ENCODE results near the gene MIGA2. TPM values are rescaled to one million over a fixed set of nuclear protein-coding genes. Genes with fewer than 3 reads are reported as not detected.
A peak's percentile ranks its signal among the peaks of the same experiment; 100 is the strongest.

MIGA2 gene
- polyA plus RNA-seq, 4 donors: 13.2 to 33.5 (median 17.5) TPM

GRCh38 chr9:129095170-129095667, 58.8 kb downstream of the MIGA2 start:
- no peak for DNase-seq (ENCODE audit: low read depth in 4 of 4, low spot score in 3 of 4)

GRCh38 chr9:129095908-129096307, 59.5 kb downstream of the MIGA2 start:
- no peak for DNase-seq (ENCODE audit: low read depth in 4 of 4, low spot score in 3 of 4)

DNA sequence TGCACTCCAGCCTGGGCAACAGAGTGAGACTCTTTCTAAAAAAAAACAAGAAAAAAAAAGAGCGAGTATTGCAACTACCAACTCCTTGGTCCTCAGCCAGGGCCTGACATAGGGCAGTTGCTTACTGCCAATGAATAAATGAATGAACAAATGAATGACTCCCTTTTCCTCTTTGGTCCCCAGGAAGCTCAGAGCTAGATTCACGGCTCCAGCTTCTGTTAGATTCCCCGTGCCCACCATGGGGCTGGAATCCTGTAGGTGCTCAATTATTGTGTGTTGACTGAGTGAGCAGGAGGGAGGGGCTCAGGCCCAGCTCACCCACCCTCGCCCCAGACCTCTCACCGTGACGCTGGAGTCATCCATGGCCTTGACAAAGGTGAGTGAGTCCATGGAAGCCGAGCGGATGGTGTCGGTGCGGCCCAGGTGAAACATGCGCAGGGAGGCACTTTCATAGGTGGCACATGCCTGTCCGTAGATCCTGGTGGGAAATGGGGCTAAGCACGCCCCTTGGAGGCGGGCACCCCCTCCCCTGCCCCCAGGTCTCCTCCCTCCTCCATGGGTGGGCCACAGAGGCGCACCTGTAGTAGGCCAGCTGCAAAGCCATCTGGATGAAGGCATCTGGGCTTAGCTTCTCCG, 61.4 kb downstream of the MIGA2 start:
- DNase-seq (ENCODE audit: low read depth in 4 of 4, low spot score in 3 of 4): no peak

DNA sequence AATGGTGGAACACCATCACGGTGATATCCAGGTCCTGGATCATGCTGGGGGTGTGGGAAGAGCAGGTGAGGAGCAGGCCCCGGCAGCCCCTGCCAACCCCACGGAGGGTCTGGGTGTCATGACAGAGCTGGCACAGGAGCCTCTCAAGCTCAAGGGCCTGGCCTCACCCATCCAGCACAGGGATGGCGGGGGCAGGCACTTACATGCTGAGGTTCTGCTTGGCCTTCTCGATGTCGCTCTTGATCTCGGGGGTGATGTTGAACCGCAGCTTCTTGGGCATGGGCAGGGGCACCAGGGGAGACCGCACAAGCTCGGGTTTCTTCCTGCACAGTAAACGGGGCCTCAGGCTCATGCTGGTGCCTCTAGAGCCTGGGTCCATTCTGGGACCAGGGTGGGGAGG, 61.9 kb downstream of the MIGA2 start:
- no peak for DNase-seq (ENCODE audit: low read depth in 4 of 4, low spot score in 3 of 4)

DNA sequence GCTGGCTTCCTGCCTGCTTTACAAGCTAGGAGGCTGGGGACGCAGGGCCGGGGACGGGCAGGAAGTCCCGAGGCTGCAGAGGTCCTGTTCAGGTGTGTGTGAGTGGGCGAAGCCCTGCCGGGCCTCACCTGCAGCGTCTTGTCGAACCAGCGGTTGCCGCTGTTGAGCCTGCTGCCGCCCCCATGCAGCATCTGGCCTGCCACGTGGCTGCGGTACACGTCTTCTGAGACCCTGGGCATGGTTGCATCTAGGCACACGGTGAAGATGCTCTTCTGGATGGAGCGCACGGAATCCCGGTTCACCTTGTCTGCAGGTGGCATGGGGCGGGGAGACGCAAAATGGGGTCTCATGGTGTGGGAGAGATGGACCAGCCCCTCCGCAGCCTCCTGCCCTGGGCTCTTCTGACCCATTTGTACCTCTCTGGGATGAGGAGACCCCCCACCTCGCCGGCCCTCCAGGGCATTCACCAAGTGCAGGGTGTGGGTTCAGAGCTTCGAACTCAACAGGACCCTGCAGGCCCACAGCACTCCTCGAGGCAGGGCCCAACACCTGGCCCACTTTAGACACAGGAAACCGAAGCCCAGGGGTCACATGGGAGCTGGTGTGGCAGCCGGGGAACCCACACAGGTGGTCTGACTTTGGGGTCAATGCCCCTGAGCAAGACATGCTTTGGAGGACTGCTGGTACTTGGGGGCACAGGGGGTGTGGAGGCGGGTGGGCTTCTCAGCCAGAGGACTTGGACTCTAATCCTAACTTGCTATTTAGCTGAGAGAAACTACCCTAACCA, 64.2 kb downstream of the MIGA2 start:
- no peak for DNase-seq (ENCODE audit: low read depth in 4 of 4, low spot score in 3 of 4)

DNA sequence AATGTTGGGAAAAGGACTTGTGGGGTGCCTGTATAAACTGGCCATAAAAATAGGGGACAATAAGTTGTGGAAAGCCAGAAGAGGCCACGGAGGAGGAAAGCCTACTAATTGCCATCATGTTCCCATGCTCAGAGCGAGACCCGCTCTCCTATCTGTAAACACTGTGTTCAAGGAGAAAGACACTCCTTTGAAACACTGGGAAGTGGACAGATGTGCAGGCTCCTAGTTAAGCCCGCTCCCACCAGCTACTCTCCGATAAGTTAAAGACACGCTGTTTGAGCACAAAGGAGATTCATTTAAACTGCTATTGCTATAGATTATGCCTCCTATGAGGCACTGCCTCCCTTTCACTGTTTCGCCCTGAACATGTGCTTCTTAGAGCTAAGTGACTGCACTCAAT, 64.9 kb downstream of the MIGA2 start:
- DNase-seq (ENCODE audit: low read depth in 4 of 4, low spot score in 3 of 4): no peak

GRCh38 chr9:129102095-129102525, 65.7 kb downstream of the MIGA2 start:
- no peak for DNase-seq (ENCODE audit: low read depth in 4 of 4, low spot score in 3 of 4)

DNA sequence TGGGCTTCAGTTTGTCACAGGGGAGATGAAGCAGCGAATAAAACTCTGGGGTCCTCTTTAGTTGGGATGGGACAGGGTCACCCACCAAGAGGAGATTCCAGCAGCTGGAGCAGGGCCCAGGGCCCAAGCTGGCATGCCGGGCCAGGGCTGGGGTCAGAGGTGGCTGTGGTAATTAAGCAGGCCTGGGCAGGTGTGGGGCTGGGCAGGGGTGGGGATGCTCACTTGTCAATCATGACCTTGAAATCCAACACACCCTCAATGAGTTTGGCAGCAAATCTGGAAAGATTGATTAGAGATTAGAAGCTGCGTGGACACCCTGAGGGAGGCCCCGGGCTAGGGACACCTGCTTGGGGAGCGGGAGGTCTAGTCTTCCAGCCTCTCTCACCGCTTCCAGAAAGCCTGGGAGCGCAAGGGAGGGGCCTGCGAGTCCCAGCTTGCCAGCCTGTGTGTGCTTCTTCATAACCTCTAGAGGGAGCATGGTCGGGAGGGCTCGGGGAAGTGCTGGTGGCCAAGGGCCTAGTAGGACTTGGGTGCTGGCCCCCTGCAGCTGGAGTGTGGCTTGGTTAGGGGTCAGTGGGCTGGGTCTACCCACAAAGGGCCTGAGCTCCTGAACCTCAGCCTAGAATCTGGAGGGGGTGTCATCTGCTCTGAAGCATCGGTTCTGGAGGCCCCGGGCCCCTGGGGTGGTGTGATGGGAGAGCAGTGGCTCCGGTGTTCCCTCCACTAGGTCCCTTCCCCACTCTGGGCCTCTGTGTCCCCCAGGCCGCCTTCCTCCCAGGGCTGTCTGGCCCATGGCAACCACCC, 66.6 kb downstream of the MIGA2 start:
- no peak for DNase-seq (ENCODE audit: low read depth in 4 of 4, low spot score in 3 of 4)

- no peak for DNase-seq (ENCODE audit: low read depth in 4 of 4, low spot score in 3 of 4)
Measured at GRCh38 chr9:129103595-129103965, 67.2 kb downstream of the MIGA2 start.

DNA sequence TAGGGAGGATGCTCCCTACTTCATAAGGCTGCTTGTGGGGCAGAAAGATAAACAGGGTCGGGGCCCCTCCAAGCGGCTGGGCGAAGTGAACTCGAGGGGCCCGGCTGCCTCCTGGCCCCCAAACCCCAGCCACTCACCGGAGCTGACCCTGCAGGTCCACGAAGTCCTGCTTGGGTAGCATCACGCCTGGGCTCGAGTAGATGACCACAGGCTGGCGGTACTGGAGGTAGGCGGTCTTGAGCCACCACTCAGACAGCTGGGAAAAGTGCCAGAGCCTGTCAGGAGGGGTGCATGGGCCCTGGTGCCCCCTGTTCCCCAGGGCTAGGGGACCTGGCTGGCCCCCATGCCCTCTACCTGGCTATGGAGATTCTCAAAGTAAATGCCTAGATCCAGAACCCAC, 67.6 kb downstream of the MIGA2 start:
- no peak for DNase-seq (ENCODE audit: low read depth in 4 of 4, low spot score in 3 of 4)

- DNase-seq (ENCODE audit: low read depth in 4 of 4, low spot score in 3 of 4): no peak
Measured at GRCh38 chr9:129105857-129106694, 69.7 kb downstream of the MIGA2 start.

DNA sequence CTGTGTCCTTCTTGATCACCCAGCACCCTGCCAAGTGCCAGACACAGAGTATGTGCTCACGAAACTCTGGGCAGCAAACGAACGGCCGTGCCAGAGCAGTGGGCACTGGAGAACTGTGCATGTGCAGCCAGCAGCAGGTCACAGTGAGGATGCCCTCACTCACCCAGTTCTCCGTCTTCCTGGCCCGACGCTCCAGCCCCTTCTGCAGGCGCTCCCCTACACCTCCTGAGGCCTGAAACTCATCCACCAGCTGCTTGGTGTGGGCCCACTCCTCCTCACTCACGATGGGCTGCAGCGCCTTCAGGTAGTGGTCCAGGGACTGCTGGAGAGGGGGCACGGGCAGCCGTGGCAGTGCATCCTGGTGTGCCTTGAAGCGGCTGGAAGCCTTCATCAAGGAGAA, 71.2 kb downstream of the MIGA2 start:
- no peak for DNase-seq (ENCODE audit: low read depth in 4 of 4, low spot score in 3 of 4)

DNA sequence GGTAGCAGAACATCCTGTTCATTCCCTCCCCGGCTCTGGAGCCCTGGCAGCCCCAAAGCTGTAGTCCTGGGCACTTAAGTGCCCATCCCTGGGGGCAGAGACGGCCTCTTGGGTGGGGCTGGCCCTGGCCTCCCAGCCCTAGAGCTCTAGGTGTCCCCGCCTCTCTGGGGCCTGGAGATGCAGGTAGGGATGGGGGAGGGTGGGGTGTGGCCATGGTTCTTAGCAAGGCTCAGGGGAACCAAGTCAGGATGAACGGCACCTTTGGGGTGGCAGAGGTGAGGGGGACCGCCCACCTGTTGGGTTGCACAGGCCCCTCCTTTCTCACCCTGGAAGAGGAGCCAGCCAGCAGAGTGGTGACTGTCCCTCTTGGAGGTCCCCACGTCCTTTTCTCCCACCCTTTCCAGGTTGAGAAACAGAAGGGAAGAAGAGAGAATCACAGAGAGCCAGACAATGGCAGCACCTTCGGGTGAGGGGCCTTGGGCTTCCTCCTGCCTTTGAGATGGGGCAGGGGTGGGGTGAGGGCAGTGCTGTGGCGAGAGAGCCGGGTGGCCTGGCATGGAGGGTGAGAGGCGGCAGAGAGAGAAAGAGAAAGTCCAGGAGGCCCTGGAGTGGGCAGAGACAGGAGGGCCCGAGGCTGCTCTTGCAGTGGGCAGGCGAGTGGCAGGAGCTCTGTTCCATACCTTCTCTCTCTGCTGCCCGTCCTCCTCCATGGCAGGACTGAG, 71.8 kb downstream of the MIGA2 start:
- no peak for DNase-seq (ENCODE audit: low read depth in 4 of 4, low spot score in 3 of 4)

DNA sequence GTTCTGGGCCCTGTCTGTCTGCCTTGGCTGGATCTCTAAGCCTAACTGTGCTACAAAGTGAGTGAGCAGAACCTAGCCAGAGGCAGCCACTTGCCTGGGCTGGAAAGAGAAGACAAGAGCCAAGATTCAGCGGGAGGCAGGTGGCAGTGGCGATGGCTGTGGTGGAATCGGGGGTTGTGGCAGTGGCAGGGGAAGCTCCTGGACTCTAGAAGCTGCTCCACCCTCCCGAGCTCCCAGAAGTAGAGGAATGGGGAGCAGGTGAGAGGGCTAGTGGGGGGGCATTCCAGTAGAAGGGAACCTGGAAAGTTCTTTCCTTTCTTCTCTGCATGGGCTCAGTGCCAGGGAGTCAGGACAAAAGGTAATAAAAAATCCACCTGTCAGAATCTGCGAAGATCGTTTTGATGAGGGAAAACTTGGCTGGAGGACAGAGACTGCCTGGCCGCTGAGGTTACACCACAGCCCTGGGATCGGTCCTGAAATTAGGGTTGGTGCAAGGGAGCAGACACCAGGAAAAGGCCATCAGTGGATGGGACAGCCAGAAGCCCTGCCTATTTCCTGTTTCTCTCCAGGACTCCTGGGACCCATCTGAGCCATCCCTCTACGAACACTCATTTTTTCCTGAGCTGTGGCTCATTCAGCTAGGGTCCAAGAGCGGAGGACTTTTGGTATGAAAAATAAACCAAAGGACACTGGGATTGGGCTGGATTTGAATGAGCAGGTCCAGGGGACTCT, 72.5 kb downstream of the MIGA2 start:
- DNase-seq (ENCODE audit: low read depth in 4 of 4, low spot score in 3 of 4): no peak

DNA sequence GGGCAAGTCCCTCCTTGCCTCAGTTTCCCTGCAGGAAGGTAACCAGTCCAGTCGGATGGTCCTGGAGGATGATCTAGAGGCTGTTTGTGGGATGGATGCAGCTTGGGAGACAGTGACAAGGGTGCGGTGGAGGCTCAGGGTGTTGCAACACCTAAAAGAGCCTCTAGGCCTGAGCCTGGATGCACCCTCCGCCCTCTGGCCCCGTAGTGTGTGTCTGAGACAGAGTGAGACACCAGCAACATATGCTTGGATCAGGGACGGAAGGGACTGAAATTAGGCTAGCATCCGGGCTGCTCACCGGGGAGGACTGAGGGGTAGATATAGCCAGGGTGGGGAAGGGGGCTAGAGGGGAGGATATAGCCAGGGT, 73.1 kb downstream of the MIGA2 start:
- no peak for DNase-seq (ENCODE audit: low read depth in 4 of 4, low spot score in 3 of 4)

GRCh38 chr9:129109952-129110739, 73.7 kb downstream of the MIGA2 start:
- DNase-seq (ENCODE audit: low read depth in 4 of 4, low spot score in 3 of 4): no peak

GRCh38 chr9:129110740-129111527, 74.5 kb downstream of the MIGA2 start, which contains the start of the genes CRAT and PTPA:
CRAT (minus strand) TSS chr9:129110793; CDS start chr9:129110509, 284 bp downstream.
PTPA (plus strand) TSS chr9:129111415; CDS start chr9:129111601, 186 bp downstream.
- DNase-seq (ENCODE audit: low read depth in 4 of 4, low spot score in 3 of 4): peak; percentile 82 to 85 (median 83)
